SK-N-MC (cell line): Measurements from ENCODE around the gene COQ3.

Experiments
- EZH2 ChIP-seq: fragments of 200-600 bp; sonication (generic); IDR thresholded peaks from one replicate; pipeline ENCODE4 v1.6.1; 2017; ENCODE audit warnings: antibody characterized with exemption
- FOXP2 ChIP-seq: optimal IDR thresholded peaks from 2 replicates; pipeline ENCODE3; 2011; ENCODE audit warnings: mild to moderate bottlenecking, moderate library complexity; ENCODE audit not compliant: insufficient read depth; ENCODE audit errors: extremely low read length, control extremely low read depth
- POLR2AphosphoS5 ChIP-seq: IDR thresholded peaks from 2 replicates; pipeline ENCODE4 v1.6.1; 2012; ENCODE audit warnings: mild to moderate bottlenecking, low read depth, low read length, borderline replicate concordance

- no peak for TF ChIP-seq EZH2
- no peak for TF ChIP-seq POLR2AphosphoS5
- TF ChIP-seq FOXP2: no peak
Measured at GRCh38 chr6:99324996-99325395, 69.0 kb downstream of the COQ3 start.
